NCI-H1417 (cell line): ENCODE data around the gene TMCC1.
"Not testable (repeated sequence)": the region's sequence is repeated elsewhere in the genome, so short reads cannot be mapped to it uniquely, and the experiment has no call there.

ENCODE experiments used
- DNase-seq, 3 experiments: peaks; one replicate each; lab custom pipeline; 2025; lab: John Stamatoyannopoulos, UW

TMCC1 gene

GRCh38 chr3:129727707-129728106 is 165.8 kb downstream of the TMCC1 start:
- no peak for DNase-seq

GRCh38 chr3:129723558-129724324 is 169.8 kb downstream of the TMCC1 start:
- no peak for DNase-seq

- DNase-seq: no peak
Observed at GRCh38 chr3:129722527-129722926, 171.0 kb downstream of the TMCC1 start.

GRCh38 chr3:129718201-129718600 is 175.3 kb downstream of the TMCC1 start:
- DNase-seq: peak in 1 of 3 experiments; percentile 12

GRCh38 chr3:129715854-129716253 is 177.7 kb downstream of the TMCC1 start:
- DNase-seq: no peak

GRCh38 chr3:129708328-129708861 is 185.1 kb downstream of the TMCC1 start:
- DNase-seq: peak in 1 of 3 experiments; percentile 11

GRCh38 chr3:129705274-129705673 is 188.2 kb downstream of the TMCC1 start:
- no peak for DNase-seq

- DNase-seq: no peak
Observed at GRCh38 chr3:129703913-129704312, 189.6 kb downstream of the TMCC1 start.

GRCh38 chr3:129702934-129703712 is 190.4 kb downstream of the TMCC1 start:
- no peak for DNase-seq

GRCh38 chr3:129701161-129701560 is 192.3 kb downstream of the TMCC1 start:
- peak in 1 of 3 experiments; percentile 70 for DNase-seq

GRCh38 chr3:129699612-129700011 is 193.9 kb downstream of the TMCC1 start:
- no peak for DNase-seq

GRCh38 chr3:129699199-129699598 is 194.3 kb downstream of the TMCC1 start:
- no peak for DNase-seq

GRCh38 chr3:129697229-129697969 is 196.1 kb downstream of the TMCC1 start:
- no peak for DNase-seq

- not testable (repeated sequence) for DNase-seq
Observed at GRCh38 chr3:129696430-129696829, 197.1 kb downstream of the TMCC1 start.

- no peak for DNase-seq
Observed at GRCh38 chr3:129695230-129695629, 198.3 kb downstream of the TMCC1 start.

GRCh38 chr3:129694228-129694627 is 199.3 kb downstream of the TMCC1 start:
- no peak for DNase-seq

GRCh38 chr3:129692743-129693142 is 200.8 kb downstream of the TMCC1 start:
- no peak for DNase-seq

GRCh38 chr3:129690963-129691362 is 202.5 kb downstream of the TMCC1 start:
- DNase-seq: no peak

GRCh38 chr3:129690406-129690805 is 203.1 kb downstream of the TMCC1 start:
- DNase-seq: peak; percentile 65 to 86 (median 84)

- DNase-seq: peak in 1 of 3 experiments; percentile 69
Observed at GRCh38 chr3:129689036-129689435, 204.5 kb downstream of the TMCC1 start.

GRCh38 chr3:129688271-129688895 is 205.1 kb downstream of the TMCC1 start:
- DNase-seq: peak; percentile 61 to 97 (median 95)
